Activated CD8-positive, alpha-beta memory T cell treated with anti-CD3 and anti-CD28 coated beads, Interleukin-2, amount 50 U/mL, for 24 hours (primary cell): ENCODE data around the gene PDZD2.

Experiments
- DNase-seq: peaks from one replicate; pipeline ENCODE4 v3.0.0-alpha.2; 2020; ENCODE audit errors: extremely low read depth

Gene PDZD2

DNA sequence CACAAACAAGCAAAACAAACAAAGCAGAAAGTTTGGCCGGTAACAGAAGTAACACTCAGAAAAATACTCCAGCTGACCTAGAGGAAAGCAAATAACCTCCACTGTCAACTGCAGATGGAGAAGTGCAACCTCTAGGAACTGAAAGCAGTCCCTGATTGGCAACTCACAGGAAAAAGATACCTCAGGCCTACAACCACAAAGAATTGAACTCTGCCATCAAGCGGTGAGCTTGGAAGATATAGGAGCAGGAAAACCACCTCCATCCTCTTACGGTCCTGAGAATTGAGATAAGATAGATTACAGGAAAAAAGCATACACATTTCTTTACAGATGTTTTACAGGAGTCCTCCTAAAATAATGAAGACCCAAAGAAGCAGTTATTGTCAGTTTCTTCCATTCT, 184.5 kb downstream of the PDZD2 start:
- no peak for DNase-seq

DNA sequence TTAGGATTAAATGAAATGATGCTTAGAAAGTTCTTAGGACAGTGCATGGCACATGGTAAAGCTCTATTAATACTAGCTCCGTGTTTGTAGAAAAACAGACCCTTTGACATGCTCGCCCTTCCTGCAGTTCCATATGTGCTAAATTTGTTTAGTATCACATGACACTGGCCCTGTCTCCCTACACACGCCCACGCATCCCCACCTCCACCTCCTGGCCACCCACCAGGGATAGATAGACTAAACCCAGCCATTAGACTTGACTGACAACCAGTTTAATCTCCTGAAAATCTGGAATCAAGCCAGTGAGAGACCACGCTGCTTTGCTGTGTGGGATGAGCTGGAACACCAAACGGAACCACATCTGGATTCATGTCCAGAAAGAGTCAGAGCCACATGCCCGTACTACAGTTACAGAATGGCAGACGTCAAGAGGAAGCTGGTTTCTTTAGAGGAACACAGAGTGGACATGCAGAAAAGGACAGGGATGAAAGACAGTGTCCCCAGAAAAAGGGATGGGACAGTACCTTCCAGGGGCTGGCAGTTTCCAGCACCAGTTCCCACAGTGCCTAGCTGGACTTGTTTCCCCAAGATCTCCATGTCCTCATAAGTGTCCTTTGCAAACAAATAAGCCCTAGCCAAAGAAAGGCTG, 186.1 kb downstream of the PDZD2 start:
- DNase-seq, result no peak

DNA sequence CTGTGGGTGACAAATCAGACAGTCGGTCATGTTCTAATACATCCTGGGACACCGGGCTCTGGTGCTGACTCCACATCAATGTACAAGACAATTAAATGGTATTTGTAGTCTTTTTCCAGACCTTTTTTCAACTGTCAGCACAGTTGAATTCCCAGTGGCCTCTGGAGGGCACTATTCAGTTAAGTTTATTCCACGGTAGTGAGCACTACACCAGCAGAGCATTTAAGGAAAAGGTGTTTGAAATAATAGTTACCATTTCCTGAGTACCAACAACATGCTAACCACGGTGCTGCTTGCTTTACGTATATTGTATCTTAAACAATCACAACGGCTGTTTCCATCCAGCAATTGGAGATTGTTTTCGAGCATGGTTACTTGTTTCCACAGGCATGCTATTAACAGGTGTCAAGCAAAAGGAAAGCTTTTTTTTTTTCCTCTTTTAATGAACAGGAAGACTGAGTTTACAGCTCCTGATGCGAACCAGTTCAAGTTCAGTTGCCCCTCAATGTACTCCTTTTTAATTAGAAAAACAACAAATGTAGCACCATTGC, 186.7 kb downstream of the PDZD2 start:
- no peak for DNase-seq

DNA sequence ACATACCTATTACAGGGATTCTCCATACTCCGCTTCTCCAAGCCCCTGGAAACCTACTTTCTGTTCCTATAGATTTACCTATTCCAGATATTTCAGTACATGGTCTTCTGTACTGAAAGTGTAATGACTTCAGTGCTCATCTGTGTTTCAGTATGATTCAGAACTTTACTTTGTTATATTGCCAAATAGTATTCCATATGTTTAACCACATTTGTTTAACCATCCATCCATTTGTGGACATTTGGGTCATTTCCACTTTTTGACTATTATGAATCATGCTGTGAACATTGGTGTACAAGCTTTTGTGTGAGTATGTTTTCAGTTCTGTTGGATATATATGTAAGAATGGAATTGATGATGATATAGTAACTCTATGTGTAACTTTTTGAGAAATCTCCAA, 188.9 kb downstream of the PDZD2 start:
- DNase-seq, result no peak

DNA sequence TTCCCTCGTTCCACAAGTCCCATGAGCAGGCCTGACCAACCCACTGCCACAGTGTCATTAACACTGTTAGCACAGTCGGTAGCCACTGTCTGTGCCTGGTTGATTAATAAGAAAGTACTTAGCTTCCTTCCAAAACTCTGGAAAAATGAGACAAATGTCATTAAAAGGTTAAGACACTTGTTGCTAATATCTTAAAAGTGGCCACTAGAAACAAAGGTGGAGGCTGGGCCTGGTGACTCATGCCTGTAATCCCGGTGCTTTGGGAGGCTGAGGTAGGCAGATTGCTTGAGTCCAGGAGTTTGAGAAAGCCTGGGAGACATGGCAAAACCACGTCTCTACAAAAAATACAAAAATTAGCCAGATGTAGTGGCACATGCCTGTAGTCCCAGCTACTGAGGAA, 194.0 kb downstream of the PDZD2 start:
- DNase-seq, result no peak

DNA sequence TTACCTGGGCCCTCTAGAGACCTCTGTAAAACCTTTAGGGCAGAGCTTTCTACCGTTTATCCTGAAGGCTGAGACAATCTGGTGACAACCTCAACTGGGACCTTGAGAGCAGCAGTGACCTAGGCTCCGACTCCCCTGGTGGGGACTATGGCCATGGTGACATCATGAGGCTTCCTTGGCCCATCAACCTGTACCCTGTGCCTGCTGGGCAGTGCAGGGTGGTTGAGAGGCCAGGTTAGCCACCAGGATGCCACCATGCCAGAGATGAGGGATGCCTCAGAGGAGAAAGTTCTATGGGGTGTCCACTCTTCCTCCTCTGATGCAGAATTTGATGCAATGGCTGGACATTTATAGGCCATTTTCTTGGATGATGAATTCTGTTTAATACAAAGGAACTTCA, 194.8 kb downstream of the PDZD2 start:
- no peak for DNase-seq

DNA sequence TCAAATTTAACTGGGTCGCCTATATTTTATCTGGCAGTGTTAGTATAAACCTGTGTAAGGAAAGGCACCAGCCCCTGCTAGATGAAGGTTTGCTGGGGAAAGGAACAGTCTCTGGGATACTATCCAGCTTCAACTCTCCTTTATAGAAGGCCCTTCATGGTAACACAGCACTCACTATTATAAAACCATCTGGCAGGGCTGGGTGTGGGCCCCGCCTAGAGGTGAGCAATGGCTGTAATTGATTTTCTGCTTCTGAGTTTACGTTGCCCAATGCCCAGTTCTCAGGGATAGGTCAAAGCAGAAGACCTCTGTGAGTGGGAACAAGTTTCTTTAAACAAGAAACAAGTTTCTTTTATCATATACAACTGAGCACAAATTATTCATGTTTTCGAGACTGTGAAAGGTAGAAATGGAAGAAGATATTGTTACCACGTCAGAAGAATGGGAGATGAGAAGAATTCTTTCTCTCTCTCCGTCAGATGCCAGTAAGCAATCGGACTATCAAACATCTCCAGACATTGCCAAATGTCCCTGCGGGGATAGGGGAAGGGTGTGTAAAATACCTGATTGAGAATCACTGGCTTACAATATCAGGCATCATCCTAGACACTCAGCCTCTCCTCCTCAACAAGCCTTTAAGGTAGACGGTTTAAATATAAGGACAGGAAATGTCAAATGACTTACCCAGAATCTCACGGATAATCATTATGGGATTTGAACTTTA, 205.9 kb downstream of the PDZD2 start:
- DNase-seq, result no peak

DNA sequence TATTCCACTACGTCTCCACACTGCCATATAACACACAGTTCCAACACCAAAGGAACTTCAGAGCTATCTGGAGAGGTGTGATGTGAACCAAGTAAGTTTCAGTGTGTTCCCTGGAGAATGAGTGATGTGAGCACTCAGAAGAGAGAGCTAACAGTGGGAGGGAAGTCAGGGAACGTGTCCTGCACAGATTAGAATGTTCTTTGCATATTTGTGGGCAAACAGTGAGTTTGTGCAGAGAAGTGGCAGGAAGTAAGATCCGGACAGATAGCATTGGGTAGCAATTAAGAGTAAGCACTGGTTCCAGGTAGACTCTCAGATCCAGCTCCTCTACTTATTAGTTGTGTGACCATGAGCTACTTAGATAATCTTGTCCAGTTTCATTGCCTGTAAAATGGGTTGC, 206.4 kb downstream of the PDZD2 start:
- DNase-seq, result no peak

DNA sequence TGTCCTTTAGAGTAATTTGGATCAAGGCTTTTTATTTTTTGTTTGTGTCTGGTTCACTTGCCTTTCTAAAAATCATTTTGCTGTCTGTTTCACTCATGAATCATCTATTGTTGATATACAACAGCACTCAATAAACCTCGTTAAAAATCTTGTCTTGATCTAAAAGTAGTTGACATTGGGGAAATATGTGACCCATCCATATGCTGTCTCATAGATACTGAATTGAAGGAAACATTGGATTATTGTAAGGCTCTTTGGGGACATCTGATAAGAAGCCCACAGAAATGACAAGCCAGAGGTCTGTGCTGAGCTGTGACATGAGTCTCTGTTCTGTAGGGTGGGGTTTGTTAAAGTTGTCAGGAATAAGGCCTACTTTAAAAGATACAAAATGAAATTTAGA, 208.0 kb downstream of the PDZD2 start:
- DNase-seq, result no peak

DNA sequence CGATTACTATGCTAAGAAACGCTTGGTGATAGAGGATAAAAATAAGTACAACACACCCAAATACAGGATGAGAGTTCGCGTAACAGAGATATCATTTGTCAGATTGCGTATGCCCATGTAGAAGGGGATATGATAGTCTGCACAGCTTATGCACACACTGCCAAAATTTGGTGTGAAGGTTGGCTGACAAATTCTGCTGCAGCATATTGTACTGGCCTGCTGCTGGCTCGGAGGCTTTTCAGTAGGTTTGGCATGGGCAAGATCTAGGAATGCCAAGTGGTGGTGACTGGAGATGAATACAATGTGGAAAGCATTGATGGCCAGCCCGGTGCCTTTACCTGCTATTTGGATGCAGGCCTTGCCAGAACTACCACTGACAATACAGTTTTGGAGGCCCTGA, 208.4 kb downstream of the PDZD2 start:
- no peak for DNase-seq

DNA sequence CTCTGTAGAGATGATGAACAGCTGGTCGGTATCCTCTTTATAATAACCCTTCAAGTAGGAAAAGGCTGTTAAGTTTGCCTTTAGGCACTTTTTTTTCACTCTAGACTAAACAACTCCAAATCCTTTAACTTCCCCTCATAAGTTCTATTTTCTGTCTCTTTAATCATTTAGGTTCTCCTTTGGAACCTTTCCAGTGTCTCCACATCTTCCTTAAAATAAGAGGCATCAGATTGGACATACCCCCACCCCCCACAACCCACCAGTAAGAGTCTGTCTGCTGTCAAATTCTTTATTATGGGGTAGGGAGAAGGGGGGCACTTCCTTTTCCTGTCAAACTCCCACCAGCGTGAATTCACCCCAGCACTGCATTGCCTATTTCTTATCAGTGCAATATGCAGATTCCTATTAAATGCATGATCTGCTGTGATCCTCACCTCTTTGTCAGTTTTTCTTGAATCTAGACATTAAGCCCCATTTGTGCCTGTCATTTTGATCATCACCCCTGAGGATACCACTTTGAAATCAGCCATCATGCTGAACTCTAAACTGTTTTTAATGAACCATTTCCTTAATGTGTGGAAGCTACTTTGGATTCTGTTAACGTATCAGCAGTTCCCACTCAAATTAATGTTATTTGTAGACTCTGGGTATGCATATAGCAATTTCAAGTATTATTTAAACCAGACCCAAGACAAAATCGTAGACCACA, 212.2 kb downstream of the PDZD2 start:
- DNase-seq, result no peak

DNA sequence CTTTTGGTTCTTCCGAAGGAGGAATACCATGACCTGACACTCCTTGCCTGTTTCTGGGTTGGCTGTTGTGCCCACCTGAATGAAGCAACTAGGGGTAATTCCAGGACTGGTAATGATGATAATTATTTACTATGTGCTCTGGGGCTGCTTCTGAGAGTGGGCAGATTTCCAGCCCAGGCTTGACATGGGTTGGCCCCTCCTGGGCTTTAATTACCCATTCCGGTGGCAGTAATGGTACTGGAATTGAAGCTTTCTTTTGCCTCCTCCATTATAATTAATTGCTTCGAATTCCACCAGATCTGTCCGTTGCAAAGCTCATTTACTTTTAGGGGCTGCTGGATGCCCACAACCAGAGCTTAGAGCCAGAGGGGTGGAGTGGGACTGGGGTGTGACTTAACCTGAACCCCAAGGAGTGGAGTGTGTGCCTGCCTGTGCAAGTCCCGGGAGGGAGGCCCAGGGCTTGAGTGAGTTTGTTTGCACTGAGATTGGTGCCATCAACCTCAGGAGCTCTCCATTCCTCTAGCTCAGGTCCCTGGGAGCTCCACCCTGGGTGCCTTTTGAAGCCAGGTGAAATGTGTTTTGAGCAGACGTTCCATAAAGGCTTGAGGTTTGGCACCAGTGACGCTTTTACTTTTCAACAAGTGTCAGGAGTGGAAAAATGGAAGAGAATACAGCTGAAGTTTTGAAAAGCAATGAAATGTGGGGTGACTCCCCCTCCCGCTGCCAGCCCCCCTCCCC, 214.6 kb downstream of the PDZD2 start:
- DNase-seq, result no peak

DNA sequence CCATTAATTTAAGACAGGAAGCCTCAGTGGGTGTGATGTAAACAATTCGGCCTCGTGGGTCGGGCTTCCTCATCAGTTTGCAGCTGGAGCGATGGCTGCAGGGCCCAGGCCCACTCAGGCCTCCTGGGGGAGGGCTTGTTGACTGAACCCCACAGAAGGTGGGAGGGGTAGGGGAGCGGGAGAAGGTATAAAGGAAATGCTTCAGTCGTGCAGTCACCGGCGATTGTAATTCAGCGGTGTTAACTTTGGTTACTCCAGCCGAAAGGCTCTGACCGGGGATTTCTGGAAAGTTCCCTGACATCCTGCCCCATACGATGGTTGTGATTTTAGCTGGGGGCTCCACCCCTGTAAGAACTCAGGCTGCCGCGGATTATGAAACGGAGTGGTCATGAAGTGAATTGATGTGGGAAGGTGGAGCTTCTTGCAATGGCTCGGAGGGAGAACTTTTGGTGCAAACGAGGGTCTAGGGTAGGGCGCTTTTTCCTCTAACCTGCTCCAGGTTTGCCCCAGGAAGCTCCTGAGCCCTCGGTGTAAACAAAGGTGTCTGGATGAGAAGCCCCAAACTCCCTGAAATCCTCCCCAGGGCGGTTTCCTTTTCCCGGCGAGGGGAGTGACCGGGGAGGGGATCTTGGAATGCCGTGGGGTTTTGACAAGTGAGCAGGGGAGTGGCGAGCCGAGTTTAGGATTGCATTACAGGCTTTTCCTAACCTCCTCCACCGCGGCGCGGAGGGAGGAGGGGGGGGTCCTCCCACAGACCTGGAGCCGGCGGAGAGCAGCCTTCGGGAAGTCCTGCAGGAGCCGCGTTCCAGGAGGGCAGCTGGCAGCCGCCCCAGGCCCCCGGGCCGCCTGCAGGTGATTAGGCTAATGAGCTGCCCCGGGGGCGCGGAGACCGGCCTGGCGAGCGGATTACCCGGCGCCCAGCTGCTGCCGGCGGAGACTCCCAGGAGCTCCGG, 215.5 kb downstream of the PDZD2 start:
- DNase-seq, result no peak

DNA sequence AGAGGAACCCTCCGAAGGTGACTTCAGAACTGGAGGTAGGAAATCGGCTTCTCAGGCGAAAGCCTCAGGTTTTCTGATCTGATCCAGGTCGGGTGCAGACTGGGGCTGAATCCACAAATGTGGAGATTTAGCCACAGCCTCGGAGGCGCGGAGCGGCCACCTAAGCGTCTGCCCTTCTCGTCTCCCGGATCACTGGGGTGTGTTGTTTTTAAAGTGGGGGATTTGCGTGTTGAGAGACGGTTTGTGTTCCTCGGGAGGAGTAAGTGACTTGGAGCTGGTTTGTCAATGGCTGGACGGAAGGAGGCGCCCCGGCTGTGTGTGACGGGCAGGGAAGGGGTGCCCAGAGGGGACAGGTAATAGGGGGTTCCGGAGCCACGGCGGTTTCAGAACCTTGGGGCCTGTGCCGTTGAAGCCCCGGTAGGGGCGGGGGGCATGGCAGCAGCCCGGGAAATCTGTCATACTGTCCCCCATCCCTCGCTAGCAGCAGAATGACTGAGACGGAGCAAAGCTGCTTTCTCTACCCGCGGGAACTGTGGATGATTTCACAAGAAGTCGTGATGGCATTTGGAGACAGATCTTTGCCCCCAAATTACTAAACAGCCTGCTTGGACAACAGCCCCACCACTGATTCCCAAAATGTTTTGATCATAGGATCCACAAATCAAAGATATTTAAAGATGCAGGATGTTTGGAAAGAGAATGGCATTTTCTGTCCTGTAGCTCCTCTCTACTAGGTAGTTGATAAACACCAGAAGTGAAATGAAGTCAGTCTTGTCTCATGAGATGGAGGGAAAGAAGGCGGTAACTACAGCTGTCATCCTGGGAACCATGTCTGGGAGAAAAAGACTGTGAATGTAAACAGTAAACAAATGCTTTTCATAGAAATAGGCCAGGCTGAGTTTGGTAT, 216.5 kb downstream of the PDZD2 start:
- no peak for DNase-seq

DNA sequence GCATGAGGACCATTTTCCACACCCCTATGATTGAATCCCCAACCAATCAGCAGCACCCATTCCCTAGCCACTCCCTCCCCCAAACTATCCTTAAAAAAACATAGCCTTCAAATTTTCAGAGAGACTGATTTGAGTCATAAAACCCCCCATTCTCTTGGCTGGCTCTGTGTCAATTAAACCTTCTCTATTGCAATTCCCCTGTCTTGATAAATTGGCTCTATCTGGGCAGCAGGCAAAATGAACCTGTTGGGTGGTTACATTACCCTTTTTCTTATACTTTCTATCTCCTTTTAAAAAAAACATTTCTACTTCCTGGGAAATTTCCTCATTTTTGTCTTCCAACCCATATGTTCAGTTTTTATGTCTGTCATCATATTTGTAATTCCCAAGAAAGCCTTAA, 220.2 kb downstream of the PDZD2 start:
- no peak for DNase-seq

DNA sequence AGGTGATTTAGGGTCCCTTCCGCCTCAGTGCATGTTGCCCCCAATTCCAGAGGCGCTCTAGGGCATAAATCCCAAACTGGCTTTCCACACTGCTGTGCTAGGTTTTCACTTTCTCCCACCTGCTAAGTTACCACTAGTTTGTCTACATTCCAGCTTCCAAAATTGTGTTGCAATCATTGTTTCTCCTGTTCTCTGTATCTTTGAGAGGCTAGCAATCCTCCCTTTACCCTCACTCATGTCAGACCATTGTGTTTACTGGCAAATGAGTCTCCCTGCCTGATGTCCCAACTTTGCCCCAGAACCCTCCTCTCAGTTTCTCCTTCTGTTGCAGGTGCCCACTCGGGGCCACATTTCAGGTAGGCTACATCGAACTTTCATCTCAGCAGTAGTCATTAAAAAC, 221.3 kb downstream of the PDZD2 start:
- no peak for DNase-seq

DNA sequence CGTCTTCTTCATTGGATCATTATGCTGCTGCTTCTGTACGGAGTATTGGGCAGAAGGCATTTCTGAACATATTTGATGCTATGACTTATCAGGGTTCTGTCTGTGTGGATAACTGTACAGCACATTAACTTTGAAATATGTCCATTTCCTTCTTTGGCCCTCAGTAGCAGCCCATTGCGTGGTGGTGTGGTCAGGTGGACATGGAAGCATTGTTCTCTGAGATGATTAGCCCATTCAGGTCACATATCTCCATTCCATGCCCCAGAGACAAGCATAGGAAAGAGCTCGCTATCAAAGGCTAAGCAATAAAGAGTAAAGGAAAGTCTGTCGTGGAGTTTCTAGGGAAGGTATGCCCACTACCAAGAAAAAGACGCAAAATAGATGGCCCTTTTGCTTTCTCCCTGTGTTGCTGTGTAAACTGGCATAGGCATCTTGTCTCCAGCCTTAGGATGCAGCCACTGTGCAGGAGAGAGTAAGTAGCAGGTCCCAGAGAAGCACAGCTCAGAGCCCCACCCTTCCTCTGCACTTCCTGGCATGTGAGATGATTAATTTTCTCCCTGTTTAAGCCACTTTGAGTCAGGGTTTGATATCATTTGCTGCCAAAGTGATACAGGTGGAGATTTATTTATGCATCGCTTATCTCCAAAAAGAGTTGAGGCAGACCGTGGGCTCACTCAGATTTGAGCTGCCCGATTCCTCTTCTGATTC, 221.9 kb downstream of the PDZD2 start:
- no peak for DNase-seq

DNA sequence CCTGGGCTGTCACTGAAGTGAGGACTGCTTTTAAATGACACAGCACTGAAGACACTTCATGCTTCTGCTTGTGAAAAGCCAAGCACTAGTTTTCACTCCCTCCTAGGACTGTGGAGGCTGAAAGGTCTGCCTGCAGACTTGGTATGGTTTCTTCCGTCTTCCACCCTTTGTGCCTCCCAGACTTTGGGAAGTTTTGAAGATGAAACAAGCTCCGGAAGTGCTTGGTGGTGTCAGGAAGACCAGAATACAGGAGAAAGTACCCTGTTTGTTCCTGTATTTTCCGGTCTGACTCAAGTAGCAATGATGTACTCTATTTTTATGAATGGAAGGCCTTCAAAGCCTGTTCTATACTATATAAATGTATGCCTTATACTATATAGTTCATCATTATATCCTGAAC, 222.7 kb downstream of the PDZD2 start:
- no peak for DNase-seq

DNA sequence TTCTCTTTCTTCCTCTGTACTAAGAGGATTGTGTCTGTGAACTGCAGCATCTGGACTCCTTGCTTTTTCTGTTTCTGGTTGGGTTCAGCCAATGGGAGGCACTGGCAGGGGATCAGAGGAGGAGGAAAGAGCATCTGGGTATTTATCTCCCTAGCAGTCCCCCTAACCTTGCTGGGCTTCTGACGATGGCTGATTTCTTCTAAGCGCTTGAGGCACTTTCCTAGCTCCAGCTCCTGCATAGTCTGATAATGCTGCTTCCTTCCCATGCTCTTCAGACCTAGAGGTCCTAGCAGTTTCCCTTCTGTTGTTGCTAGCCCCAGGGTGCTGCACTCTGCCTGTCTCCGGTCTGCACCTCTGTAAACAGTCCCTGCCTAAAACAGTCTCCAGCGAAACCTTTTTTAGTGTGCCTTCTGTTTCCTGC, 225.1 kb downstream of the PDZD2 start:
- no peak for DNase-seq
